WERI-Rb-1 (cell line): Measurements from ENCODE around the gene ASXL3.

Source experiments
- DNase-seq: peaks from one replicate; pipeline ENCODE4 v3.0.0-alpha.2; 2020
- H3K27ac ChIP-seq: fragments of 250-450 bp; sonication (Bioruptor Pico); 2 replicates; pipeline ENCODE4 v1.5.1; 2020; ENCODE audit warnings: mild to moderate bottlenecking, moderate library complexity
- H3K27me3 ChIP-seq: fragments of 250-450 bp; sonication (Bioruptor Pico); 2 replicates; pipeline ENCODE4 v1.5.1; 2021; ENCODE audit warnings: mild to moderate bottlenecking, low read depth, moderate library complexity; ENCODE audit not compliant: insufficient read depth, severe bottlenecking
- H3K36me3 ChIP-seq: fragments of 250-450 bp; sonication (Bioruptor Pico); 2 replicates; pipeline ENCODE4 v1.5.1; 2020; ENCODE audit warnings: mild to moderate bottlenecking, moderate library complexity
- H3K4me3 ChIP-seq: 2 replicates; pipeline ENCODE4 v1.5.1; 2011; ENCODE audit warnings: low read depth, mild to moderate bottlenecking, control low read depth, low read length
- H3K9me3 ChIP-seq: fragments of 250-450 bp; sonication (Bioruptor Pico); 2 replicates; pipeline ENCODE4 v1.5.1; 2021; ENCODE audit warnings: mild to moderate bottlenecking, moderate library complexity; ENCODE audit not compliant: severe bottlenecking
- TF ChIP-seq, protein P1 (sequence below): IDR thresholded peaks from 2 replicates; pipeline ENCODE4 v1.5.1; 2011; ENCODE audit warnings: low read depth, mild to moderate bottlenecking, control low read depth, inconsistent platforms, low read length

The ASXL3 gene

DNA sequence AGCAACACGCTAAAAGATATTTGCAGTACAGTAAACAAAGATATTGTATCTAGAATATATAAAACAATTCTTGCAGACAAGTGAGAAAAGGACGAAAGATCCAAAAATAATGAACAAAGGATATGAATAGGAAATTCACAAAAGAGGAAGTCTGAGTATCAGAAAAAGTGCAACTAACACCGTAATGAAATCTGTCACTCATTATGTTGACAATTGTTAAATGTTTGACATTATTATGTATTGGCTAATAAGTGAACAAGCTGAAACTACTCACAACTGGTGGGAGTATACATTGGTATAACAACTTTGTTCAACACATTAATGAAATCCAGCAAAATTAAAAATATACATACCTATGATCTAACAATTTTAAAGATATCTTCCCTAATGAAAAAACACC, 36.7 kb upstream of the ASXL3 start:
- Histone ChIP-seq H3K36me3 (no peaks in the 10 kb centered on the region), H3K9me3 (no peaks in the 10 kb centered on the region), H3K27ac (no peak overlapping the region), H3K27me3 (no peaks in the 10 kb centered on the region), H3K4me3 (no peak overlapping the region)
- DNase-seq = no peak
- TF ChIP-seq, protein P1, sequence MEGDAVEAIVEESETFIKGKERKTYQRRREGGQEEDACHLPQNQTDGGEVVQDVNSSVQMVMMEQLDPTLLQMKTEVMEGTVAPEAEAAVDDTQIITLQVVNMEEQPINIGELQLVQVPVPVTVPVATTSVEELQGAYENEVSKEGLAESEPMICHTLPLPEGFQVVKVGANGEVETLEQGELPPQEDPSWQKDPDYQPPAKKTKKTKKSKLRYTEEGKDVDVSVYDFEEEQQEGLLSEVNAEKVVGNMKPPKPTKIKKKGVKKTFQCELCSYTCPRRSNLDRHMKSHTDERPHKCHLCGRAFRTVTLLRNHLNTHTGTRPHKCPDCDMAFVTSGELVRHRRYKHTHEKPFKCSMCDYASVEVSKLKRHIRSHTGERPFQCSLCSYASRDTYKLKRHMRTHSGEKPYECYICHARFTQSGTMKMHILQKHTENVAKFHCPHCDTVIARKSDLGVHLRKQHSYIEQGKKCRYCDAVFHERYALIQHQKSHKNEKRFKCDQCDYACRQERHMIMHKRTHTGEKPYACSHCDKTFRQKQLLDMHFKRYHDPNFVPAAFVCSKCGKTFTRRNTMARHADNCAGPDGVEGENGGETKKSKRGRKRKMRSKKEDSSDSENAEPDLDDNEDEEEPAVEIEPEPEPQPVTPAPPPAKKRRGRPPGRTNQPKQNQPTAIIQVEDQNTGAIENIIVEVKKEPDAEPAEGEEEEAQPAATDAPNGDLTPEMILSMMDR = no peak

DNA sequence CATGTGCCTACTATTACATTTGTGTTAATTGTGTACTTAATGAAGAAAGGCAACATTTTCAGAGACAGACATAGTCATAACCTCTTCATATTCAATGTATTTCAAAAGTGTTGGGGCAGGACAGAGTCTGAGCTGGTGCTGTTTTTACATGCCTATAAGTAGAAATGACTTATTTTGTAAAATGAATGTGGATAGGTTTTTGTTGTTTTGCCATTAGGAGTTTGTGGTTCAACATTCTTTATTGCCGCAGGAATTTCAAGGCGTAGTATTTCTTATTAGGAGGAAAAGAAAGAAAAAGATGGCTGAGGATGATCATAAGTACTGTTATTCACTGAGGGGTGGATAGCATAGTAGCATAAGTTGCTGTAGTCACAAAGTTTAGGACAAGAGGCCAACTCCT, 21.2 kb upstream of the ASXL3 start:
- Histone ChIP-seq H3K36me3 (no peaks in the 10 kb centered on the region), H3K27me3 (no peaks in the 10 kb centered on the region), H3K4me3 (no peak overlapping the region), H3K27ac (no peak overlapping the region), H3K9me3 (no peaks in the 10 kb centered on the region)
- no peak for DNase-seq
- TF ChIP-seq, protein P1 = no peak

DNA sequence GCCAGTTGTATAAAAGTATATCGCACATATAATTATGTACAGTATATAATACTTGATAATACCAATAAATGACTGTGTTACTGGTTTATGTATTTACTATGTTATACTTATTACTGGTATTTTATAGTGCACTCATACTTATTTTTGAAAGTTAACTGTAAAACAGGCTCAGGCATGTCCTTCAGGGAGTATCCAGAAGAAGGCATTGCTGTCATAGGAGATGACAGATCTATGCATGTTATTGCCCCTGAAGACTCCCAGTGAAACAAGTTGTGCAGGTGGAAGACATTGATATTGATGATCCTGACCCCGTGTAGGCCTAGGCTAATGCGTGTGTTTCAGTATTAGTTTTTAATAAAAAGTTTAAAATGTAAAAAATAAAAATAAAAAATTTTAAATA, 20.3 kb upstream of the ASXL3 start:
- Histone ChIP-seq H3K36me3 (no peaks in the 10 kb centered on the region), H3K27ac (no peak overlapping the region), H3K9me3 (no peaks in the 10 kb centered on the region), H3K4me3 (no peak overlapping the region), H3K27me3 (peaks cover 8% of the 10 kb centered on the region)
- TF ChIP-seq, protein P1 = no peak
- no peak for DNase-seq

DNA sequence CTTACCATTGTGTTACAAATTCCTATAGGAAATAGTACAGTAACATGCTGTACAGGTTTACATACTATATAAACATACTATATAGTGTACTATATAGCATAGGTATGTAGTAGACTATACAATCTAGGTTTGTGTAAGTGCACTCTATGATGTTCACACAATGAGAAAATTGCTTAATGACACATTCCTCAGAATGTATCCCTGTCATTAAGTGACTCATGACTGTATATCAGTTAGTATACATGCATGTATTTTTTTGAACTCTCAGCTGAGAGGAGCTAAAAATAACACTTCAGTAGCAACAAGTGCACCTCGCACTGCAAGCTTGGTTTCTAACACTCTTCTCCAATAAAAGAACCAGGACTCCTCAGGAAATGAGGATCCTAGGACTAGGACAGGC, 19.5 kb upstream of the ASXL3 start:
- no peaks in the 10 kb centered on the region for H3K36me3 ChIP-seq
- H3K27ac ChIP-seq = no peak overlapping the region
- no peak for DNase-seq
- no peak overlapping the region for H3K4me3 ChIP-seq
- TF ChIP-seq, protein P1 = no peak
- no peaks in the 10 kb centered on the region for H3K9me3 ChIP-seq
- peaks cover 16% of the 10 kb centered on the region for H3K27me3 ChIP-seq

DNA sequence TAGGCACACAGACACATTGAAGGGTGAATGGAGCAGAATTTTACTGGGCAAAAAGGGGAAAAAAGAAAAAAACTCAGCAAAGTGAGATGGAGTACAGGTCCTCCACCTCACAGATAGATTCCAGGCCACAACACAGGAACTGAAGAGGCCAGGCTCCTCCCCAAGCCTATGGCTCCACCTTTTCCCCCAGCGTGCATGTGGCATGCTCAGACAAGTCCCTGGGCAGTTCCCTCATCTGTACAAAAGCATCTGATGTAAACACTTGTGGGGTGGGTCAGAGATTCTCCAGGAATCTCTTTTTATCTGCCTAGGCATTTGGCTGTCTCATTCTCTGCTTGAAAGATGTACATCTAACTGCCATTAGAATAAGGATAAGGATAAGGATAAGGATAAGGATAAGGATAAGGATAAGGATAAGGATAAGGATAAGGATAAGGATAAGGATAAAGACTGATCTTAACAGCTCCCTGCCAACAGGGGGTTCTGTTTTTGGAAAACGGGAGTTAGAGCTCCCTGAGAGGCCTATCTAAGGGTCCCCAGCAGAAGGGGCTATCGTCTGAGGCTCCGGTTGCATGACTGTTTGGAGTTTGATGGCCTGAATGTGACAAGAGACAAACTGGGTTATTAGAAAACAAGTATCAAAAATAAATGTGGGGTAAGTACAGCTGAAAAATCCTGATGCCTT, 17.2 kb upstream of the ASXL3 start:
- no peak overlapping the region for H3K27ac ChIP-seq
- TF ChIP-seq, protein P1 = no peak
- DNase-seq = peak; percentile 71

DNA sequence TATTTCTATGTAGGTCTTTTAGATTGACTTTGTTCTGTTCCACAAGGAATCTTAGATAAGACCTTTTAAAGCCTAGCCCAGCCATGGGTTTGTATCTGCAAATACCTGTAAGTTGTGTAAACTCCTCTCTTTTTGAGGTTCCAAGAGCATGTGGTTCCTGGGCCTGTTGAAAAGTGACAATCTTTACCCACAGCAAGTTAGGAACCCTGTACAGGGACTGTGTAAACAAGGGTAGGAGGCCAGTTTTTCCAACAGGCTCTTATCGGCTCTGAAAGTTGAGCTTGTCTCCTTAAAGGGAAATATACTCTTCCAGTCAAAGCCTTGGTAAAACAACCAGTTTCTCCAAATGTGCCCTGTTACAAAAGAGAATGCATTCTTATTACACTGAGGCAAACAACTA, 15.3 kb upstream of the ASXL3 start:
- DNase-seq = no peak
- Histone ChIP-seq H3K9me3 (peaks cover 5% of the 10 kb centered on the region), H3K27ac (no peak overlapping the region), H3K27me3 (peaks cover 17% of the 10 kb centered on the region), H3K36me3 (no peaks in the 10 kb centered on the region), H3K4me3 (no peak overlapping the region)
- TF ChIP-seq, protein P1 = no peak

More for the DNA sequence above, 17.2 kb upstream of the ASXL3 start:
- H3K27me3 ChIP-seq = peaks cover 17% of the 10 kb centered on the region
- no peaks in the 10 kb centered on the region for H3K9me3 ChIP-seq
- no peaks in the 10 kb centered on the region for H3K36me3 ChIP-seq
- no peak overlapping the region for H3K4me3 ChIP-seq
